Lung (tissue), 12 donors: ENCODE data around the gene IGFL4. TPM values are rescaled to one million over a fixed set of nuclear protein-coding genes. Genes with fewer than 3 reads are reported as not detected.

ENCODE experiments used
- ATAC-seq: fragments of 200-7000 bp; cut with Tn5 transposase; one replicate; pipeline ENCODE4 v1.9.1; 2020; ENCODE audit warnings: moderate number of reproducible peaks; ENCODE audit not compliant: insufficient read depth, low FRiP score
- DNase-seq, 3 donors: peaks; one replicate each; pipeline ENCODE4 v3.0.0-alpha.2; 2013 to 2017
- H3K27ac ChIP-seq, 2 donors: one replicate each; pipeline ENCODE4 v1.5.1; 2013; ENCODE audit warnings: mild to moderate bottlenecking in 2 of 2, moderate library complexity in 2 of 2, control low read depth in 1 of 2, inconsistent platforms in 1 of 2, low read depth in 1 of 2, low read length in 1 of 2
- H3K27me3 ChIP-seq, 3 donors: one replicate each; pipeline ENCODE4 v1.5.1; 2013; ENCODE audit warnings: low read length in 2 of 3; ENCODE audit not compliant: control insufficient read depth in 3 of 3, insufficient read depth in 3 of 3
- H3K36me3 ChIP-seq, 4 donors: one replicate each; pipeline ENCODE4 v1.5.1; 2013; ENCODE audit warnings: low read length in 4 of 4, mild to moderate bottlenecking in 1 of 4, moderate library complexity in 1 of 4; ENCODE audit not compliant: control insufficient read depth in 4 of 4, insufficient read depth in 4 of 4
- H3K4me1 ChIP-seq, 5 donors: one replicate each; pipeline ENCODE4 v1.5.1; 2013; ENCODE audit warnings: low read length in 5 of 5, mild to moderate bottlenecking in 2 of 5, moderate library complexity in 1 of 5; ENCODE audit not compliant: control insufficient read depth in 5 of 5, insufficient read depth in 5 of 5
- H3K4me3 ChIP-seq: one replicate; pipeline ENCODE4 v1.5.1; 2013; ENCODE audit warnings: mild to moderate bottlenecking, control low read depth, moderate library complexity
- H3K9ac ChIP-seq, 2 donors: one replicate each; pipeline ENCODE4 v1.5.1; 2013; ENCODE audit warnings: low read length in 2 of 2, control low read depth in 1 of 2; ENCODE audit not compliant: insufficient read depth in 1 of 2
- H3K9me3 ChIP-seq, 4 donors: one replicate each; pipeline ENCODE4 v1.5.1; 2013; ENCODE audit warnings: low read length in 3 of 4, mild to moderate bottlenecking in 1 of 4, moderate library complexity in 1 of 4; ENCODE audit not compliant: control insufficient read depth in 4 of 4, insufficient read depth in 3 of 4
- WGBS, 2 donors: extraction: QIAGEN DNeasy Blood & Tissue Kit; methylation state at CpG; one replicate each; pipeline ENCODE4 v1.1.7; 2013; 5-methylcytosine and 5-hydroxymethylcytosine counted together
- polyA plus RNA-seq, 2 donors: library from polyadenylated mRNA; stranded (reverse); fragments of 200-250 nt; gene quantifications; one replicate each; pipeline ENCODE4 v1.2.1, GENCODE V29; 2013
- total RNA-seq, 2 donors: library from RNA; depleted of rRNA in 1 of 2; stranded (reverse); fragments of >200 nt in 1 of 2; gene quantifications; one replicate each; pipeline ENCODE4 v1.2.1, GENCODE V29; 2014 to 2021
- TF ChIP-seq, protein P1 (sequence below): IDR thresholded peaks from 2 replicates; pipeline ENCODE4 v1.5.1; 2012; ENCODE audit warnings: mild to moderate bottlenecking; ENCODE audit errors: control extremely low read depth, extremely low read depth
- donor health status: control.
- donor health status: control.
- donor health status: Bipolar disorder and iron deficiency.
- donor health status: healthy.
- donor health status: DM: yes; HTN: yes; CAD: no.

The IGFL4 gene
- total and polyA plus RNA-seq, 4 donors: not detected

GRCh38 chr19:46032597-46033025 is 8.2 kb downstream of the IGFL4 start:
- H3K4me3 ChIP-seq: no peak overlapping the region
- H3K27me3 ChIP-seq: peaks cover 0 to 6% (median 0%) of the 10 kb centered on the region in 3 donors
- WGBS, 2 donors: 88 to 98% methylated on average over 3 of the region's 3 CpGs
- no peak overlapping the region for H3K9ac ChIP-seq
- H3K4me1 ChIP-seq: peaks cover 0 to 6% (median 0%) of the 10 kb centered on the region in 5 donors
- H3K27ac ChIP-seq: no peak overlapping the region
- no peaks in the 10 kb centered on the region for H3K36me3 ChIP-seq
- DNase-seq: no peak
- ATAC-seq: no peak
- peaks cover 0 to 2% (median 0%) of the 10 kb centered on the region in 4 donors for H3K9me3 ChIP-seq
- TF ChIP-seq, protein P1, sequence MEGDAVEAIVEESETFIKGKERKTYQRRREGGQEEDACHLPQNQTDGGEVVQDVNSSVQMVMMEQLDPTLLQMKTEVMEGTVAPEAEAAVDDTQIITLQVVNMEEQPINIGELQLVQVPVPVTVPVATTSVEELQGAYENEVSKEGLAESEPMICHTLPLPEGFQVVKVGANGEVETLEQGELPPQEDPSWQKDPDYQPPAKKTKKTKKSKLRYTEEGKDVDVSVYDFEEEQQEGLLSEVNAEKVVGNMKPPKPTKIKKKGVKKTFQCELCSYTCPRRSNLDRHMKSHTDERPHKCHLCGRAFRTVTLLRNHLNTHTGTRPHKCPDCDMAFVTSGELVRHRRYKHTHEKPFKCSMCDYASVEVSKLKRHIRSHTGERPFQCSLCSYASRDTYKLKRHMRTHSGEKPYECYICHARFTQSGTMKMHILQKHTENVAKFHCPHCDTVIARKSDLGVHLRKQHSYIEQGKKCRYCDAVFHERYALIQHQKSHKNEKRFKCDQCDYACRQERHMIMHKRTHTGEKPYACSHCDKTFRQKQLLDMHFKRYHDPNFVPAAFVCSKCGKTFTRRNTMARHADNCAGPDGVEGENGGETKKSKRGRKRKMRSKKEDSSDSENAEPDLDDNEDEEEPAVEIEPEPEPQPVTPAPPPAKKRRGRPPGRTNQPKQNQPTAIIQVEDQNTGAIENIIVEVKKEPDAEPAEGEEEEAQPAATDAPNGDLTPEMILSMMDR: no peak

- 85 to 87% methylated on average over 5 of the region's 5 CpGs for WGBS, 2 donors
- Histone ChIP-seq H3K4me1 (peaks cover 0 to 6% (median 0%) of the 10 kb centered on the region in 5 donors), H3K27ac (no peak overlapping the region), H3K4me3 (no peak overlapping the region), H3K9me3 (peaks cover 0 to 2% (median 0%) of the 10 kb centered on the region in 4 donors), H3K9ac (no peak overlapping the region), H3K36me3 (no peaks in the 10 kb centered on the region), H3K27me3 (peaks cover 0 to 6% (median 0%) of the 10 kb centered on the region in 3 donors)
- ATAC-seq: no peak
- no peak for DNase-seq
- TF ChIP-seq, protein P1: no peak
These were observed 8.8 kb downstream of the IGFL4 start for GRCh38 chr19:46031781-46032596.

DNA sequence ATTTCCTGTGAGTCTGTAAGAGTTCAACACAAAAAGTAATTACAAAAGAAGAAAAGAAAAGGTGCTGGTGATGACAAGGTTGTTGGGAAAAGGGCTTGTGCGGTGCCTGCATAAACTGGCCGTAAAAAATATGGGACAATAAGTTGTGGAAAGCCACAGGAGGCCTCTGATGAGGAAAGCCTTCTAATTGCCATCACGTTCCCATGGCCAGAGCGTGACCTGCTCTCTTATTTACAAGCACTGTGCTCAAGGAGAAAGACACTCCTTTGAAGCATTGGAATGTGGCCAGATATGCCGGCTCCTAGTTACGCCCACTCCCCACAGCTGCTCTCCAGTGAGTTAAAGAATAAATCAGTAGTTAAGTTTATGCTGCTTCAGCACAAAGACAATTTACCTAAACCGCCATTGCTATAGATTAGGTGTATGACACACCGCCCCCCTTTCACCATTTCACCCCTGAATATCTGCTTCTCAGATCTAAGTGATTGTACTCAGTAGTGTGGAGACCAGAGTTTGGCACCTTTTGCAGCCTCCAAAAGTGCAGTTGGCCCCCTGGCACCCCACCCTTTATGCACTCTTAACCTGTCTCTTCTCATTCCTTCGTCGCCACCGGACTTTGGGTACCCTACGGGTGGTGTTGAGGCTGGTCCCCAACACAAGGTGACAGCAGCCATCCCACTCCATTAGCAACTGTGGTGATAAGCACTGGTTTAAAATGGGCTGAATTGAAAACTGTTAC is 9.8 kb downstream of the IGFL4 start:
- DNase-seq (peak in 2 of 3 donors; percentile 21 to 56), ATAC-seq (no peak)
- no peak overlapping the region for H3K9ac ChIP-seq
- H3K4me1 ChIP-seq: peaks cover 0 to 6% (median 0%) of the 10 kb centered on the region in 5 donors
- 53 to 70% methylated on average over 12 of the region's 12 CpGs for WGBS, 2 donors
- no peak overlapping the region for H3K27ac ChIP-seq
- H3K9me3 ChIP-seq: peaks cover 0 to 2% (median 0%) of the 10 kb centered on the region in 4 donors
- TF ChIP-seq, protein P1: no peak
- H3K36me3 ChIP-seq: no peaks in the 10 kb centered on the region
- H3K4me3 ChIP-seq: no peak overlapping the region
- peaks cover 0 to 4% (median 0%) of the 10 kb centered on the region in 3 donors for H3K27me3 ChIP-seq
